ENCODE measurements around the gene DYDC2.

DYDC2 gene

GRCh38 chr10:80413271-80413996 lies 56.9 kb downstream of the DYDC2 start:
- no peak for TF ChIP-seq TAF1 (IDR thresholded peaks at IDR 0.05; ENCODE audit: low read depth)
- no peak for TF ChIP-seq CEBPB (IDR thresholded peaks at IDR 0.05)
- TF ChIP-seq YY1 (IDR thresholded peaks at IDR 0.05; ENCODE audit: low read depth), result no peak
- TF ChIP-seq ZBTB7A (IDR thresholded peaks at IDR 0.05; ENCODE audit: low read depth), result no peak
- no peak for TF ChIP-seq MAX (IDR thresholded peaks at IDR 0.05)
- no peak for TF ChIP-seq TCF12 (IDR thresholded peaks at IDR 0.05; ENCODE audit: low read depth)
- TF ChIP-seq FOXM1 (IDR thresholded peaks at IDR 0.05; ENCODE audit: borderline replicate concordance, low read depth), result no peak
- TF ChIP-seq REST (IDR thresholded peaks at IDR 0.05; ENCODE audit: low read depth), result no peak
- TF ChIP-seq EP300 (IDR thresholded peaks at IDR 0.05; ENCODE audit: borderline replicate concordance), result no peak
- TF ChIP-seq NFIC (IDR thresholded peaks at IDR 0.05), result no peak

- TF ChIP-seq NFIC (IDR thresholded peaks at IDR 0.05) (no peak), EGR1 (IDR thresholded peaks at IDR 0.05) (no peak), MAX (IDR thresholded peaks at IDR 0.05) (no peak), CEBPB (IDR thresholded peaks at IDR 0.05) (no peak), YY1 (IDR thresholded peaks at IDR 0.05; ENCODE audit: low read depth) (no peak), USF1 (IDR thresholded peaks at IDR 0.05) (no peak)
Measured at GRCh38 chr10:80414142-80414895, 57.7 kb downstream of the DYDC2 start.

DNA sequence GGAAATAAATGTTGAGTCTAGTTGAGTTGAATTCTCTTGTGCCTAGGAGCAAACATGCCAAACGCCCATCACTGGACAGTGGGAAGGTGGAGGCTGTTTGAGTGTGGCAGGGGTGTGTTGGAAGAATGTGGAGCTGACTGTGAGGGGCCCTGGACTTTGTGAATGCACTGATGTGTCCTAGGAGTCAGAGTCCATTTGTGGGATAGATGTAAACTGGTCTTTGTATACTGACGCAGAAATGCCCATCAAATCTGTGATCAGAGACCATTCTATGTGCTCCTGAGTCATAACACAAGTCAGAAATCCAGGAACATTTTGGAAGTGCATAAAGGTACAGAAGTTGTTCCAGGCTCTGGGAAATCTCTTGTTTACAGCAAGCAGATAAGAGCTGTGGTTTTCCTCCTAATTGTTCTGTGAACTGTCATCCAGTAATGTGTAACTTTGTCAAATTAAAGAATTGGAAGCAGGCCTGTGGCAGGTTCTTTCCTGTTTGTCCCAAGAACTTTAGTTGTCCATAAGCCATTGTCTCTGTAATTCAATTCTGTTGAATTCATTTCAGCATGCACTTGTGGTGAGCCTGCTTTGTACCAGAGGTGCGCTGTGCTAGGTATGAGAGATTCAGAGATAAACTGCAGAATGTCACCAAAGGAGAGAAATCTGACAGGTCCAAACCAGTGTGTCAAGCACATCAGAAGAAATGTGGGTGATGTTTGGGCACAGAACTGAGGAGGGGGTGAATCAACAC lies 59.3 kb downstream of the DYDC2 start:
- TF ChIP-seq TAF1 (IDR thresholded peaks at IDR 0.05; ENCODE audit: low read depth) (no peak), FOXM1 (IDR thresholded peaks at IDR 0.05; ENCODE audit: borderline replicate concordance, low read depth) (no peak), REST (IDR thresholded peaks at IDR 0.05; ENCODE audit: low read depth) (no peak), RAD21 (IDR thresholded peaks at IDR 0.05; ENCODE audit: low read depth) (no peak), USF1 (IDR thresholded peaks at IDR 0.05) (no peak), YY1 (IDR thresholded peaks at IDR 0.05; ENCODE audit: low read depth) (no peak), ZBTB7A (IDR thresholded peaks at IDR 0.05; ENCODE audit: low read depth) (no peak), EGR1 (IDR thresholded peaks at IDR 0.05) (no peak), CEBPB (IDR thresholded peaks at IDR 0.05) (no peak), EP300 (IDR thresholded peaks at IDR 0.05; ENCODE audit: borderline replicate concordance) (no peak)

DNA sequence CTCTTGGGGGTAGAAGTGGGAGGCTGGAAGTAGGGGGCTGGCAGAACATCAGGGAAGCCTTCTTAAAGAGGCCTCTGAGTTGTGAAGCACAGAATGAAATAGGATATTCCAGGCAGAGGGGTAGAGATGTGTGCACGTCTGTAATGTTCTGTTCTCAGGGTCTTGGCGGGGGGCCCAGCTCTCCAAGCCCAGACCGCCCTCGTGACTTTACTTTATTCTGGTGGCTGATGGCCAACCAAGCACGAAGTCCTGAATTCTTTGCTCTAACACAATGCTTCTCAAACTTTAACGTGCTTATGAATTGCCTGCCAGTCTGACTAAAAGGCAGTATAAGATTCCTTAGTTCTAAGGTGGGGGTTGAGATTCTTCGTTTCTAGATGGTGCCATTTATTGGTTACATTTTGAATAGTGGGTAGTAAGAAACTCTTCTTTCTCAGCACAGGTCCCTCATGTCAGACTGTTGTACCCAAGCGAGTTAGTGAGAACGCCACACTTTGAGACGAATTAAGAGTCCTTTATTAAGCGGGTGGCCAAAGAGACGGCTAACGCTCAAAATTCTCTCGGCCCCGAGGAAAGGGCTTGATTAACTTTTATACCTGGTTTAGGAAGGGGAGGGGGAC lies 60.0 kb downstream of the DYDC2 start:
- TF ChIP-seq NFIC (IDR thresholded peaks at IDR 0.05), result peak; percentile 59
- no peak for TF ChIP-seq FOXM1 (IDR thresholded peaks at IDR 0.05; ENCODE audit: borderline replicate concordance, low read depth)
- TF ChIP-seq RAD21 (IDR thresholded peaks at IDR 0.05; ENCODE audit: low read depth), result no peak
- no peak for TF ChIP-seq TCF12 (IDR thresholded peaks at IDR 0.05; ENCODE audit: low read depth)
- TF ChIP-seq EP300 (IDR thresholded peaks at IDR 0.05; ENCODE audit: borderline replicate concordance), result no peak
- TF ChIP-seq USF1 (IDR thresholded peaks at IDR 0.05), result peak; percentile 43; the same call in 1 of the 2 replicates

Measured in Ishikawa (cell line).